Measurements from ENCODE around the gene NKAIN4.

NKAIN4 gene

GRCh38 chr20:63219447-63219821 is 34.8 kb downstream of the NKAIN4 start:
- DNase-seq (ENCODE audit: low read depth in 2 of 2): no peak

DNA sequence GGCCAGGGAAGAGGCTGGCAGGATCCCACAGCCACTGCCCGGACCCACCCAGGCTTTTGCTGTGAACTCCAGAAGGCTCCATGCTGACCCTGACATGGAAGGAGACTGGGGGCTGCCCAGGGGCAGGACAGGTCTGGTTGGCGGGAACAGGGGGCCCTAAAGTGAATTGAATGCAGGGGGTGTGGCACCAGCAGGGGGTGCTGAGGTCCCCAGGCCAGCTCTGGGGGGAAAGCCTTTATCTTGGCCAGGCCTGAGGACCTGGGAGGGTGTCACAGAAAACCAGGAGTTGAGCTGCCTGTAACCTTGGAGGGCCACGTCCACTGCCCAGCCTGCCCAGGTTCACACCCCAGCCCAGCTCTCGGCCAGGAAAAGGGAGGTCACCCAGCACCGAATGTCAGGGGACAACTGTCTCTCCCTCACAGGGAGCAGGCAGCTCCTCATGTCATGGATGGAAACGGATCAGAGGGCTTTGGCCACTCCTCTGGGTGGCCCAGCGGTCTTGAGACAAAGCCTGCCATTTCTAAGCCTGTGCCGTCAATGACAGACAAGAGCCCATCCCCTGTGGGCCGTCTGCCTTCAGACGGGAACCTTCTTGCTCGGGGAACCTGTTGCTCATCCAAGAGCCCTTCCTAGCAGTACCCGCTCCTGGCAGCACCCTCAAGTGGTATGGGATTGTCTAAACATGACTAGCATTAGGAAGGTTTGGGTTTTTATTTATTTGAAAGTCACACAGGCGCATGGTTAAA is 35.4 kb downstream of the NKAIN4 start:
- no peak for DNase-seq (ENCODE audit: low read depth in 2 of 2)

DNA sequence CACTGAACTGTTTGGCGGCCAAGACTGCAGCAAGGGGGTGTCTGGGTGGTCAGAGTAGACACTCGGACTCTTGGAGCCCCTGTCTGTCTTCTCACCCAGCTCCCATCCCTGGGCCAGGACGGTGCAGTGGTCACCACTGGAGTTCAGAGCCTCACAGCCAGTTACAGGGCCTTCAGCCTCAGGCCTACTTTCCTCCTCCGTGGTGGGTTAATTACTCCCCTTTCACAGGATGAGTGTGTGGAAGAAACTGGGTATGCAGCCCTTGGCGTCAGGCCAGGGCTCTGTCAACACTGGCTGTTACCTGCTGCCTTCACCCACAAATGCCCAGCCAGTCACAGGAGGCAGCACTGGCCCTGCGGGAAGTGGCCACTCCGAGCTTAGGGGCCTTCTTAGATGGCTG is 36.6 kb downstream of the NKAIN4 start:
- no peak for DNase-seq (ENCODE audit: low read depth in 2 of 2)

- DNase-seq (ENCODE audit: low read depth in 2 of 2): no peak
These were observed 37.3 kb downstream of the NKAIN4 start for GRCh38 chr20:63216849-63217471.

GRCh38 chr20:63216041-63216848 is 38.0 kb downstream of the NKAIN4 start, which contains the start of gene YTHDF1:
YTHDF1 (minus strand) TSS chr20:63216131; CDS start chr20:63215892, 239 bp downstream.
- peak; percentile 88 for DNase-seq (ENCODE audit: low read depth in 2 of 2)

GRCh38 chr20:63215101-63216040 is 38.9 kb downstream of the NKAIN4 start:
- DNase-seq (ENCODE audit: low read depth in 2 of 2): no peak

DNA sequence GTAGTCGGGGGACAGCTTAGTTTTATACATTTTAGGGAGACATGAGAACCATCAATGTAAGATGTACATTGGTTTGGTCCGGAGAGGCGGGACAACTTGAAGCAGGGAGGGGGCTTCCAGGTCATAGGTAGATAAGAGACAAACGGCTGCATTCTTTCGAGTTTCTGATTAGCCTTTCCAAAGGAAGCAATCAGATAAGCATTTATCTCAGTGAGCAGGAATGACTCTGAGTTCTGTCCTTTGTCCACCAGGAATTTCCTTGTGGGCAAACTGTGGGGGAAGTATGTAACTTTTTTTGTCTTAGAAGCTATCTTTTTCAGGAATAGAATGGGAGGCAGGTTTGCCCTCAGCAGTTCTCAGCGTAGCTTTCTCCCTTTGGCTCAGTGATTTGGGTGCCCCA is 39.7 kb downstream of the NKAIN4 start:
- DNase-seq (ENCODE audit: low read depth in 2 of 2): no peak

- DNase-seq (ENCODE audit: low read depth in 2 of 2): no peak
These were observed 41.5 kb downstream of the NKAIN4 start for GRCh38 chr20:63212792-63213191.

DNA sequence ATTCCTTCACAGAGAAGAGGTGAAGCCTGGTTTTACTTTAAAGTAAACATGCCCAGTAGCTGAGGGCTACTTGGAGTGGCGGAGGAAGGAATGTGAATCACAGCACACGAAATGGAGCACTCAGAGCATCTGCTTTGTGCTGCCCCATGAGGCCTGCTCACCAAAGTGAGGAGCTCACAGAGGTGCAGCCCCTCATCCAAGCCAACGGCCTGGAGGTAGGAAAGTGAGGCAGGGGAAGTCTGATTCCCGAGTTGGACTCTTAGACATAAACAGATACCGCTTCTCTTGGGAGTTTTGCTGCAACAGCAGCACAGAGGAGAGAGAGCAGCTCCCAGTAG is 41.9 kb downstream of the NKAIN4 start:
- no peak for DNase-seq (ENCODE audit: low read depth in 2 of 2)

DNA sequence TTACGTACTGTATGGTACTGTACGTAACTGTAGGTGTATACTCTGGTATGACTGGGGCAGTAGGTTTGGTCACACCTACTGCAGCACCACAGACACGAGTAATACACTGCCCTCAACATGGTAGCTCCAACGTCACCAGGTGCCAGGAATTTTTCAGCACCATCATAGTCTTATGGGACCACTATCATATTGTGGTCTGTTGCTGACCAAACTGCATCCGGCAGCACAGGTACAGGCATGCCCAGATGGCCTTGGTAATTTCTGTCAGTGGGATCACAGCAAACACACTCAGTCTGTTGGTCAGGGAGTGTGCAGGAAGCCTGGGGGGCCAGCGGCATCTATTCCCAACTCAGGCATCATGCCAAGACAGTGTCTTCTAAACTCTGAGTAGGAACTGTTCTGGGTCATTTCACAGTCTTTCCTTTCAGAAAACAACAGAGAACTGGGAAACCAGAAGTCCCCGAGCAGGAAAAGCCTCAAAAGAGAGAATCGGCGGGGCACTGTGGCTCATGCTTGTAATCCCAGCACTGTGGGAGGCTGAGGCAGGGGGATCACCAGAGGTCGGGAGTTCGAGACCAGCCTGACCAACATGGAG is 44.2 kb downstream of the NKAIN4 start:
- no peak for DNase-seq (ENCODE audit: low read depth in 2 of 2)

GRCh38 chr20:63208346-63208909 is 45.8 kb downstream of the NKAIN4 start:
- no peak for DNase-seq (ENCODE audit: low read depth in 2 of 2)

DNA sequence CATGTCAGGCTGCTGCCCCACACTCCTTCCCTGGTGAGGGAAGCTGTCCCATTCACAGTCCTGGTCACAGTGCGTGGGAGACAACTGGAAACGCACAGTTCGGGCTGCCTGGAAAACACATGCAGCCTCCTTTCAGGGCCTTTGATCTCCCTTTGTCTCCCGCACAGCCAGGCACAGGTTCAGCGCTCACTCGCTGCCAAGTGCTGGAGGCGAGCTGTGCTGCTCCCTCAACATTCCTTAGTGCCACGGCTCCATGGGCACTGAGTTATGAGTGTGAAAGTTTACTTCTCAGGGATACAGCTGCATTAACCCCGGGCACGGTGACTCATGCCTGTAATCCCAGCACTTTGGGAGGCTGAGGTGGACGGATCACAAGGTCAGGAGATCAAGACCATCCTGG is 47.4 kb downstream of the NKAIN4 start:
- DNase-seq (ENCODE audit: low read depth in 2 of 2): no peak

GRCh38 chr20:63205896-63206295 is 48.4 kb downstream of the NKAIN4 start:
- no peak for DNase-seq (ENCODE audit: low read depth in 2 of 2)

DNA sequence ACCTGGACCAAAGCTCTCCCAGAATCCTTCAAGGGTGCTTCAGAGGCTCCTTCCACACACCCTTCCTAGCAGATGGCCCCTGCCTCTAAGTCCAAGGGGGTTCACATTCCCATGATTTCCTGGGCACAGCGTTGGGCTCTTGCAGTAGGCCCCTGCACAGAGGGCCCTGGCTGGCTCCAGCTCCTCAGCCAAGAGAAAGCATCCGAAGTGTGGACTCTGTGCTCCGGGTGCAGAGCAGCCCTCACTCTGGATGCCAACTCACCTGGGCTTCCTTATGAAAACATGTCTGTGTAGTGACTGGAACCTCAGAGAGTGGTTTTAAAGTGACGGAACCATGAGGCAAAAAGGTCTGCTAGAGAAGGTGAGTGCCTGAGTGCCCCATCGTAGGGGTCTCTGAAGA is 49.9 kb downstream of the NKAIN4 start:
- DNase-seq (ENCODE audit: low read depth in 2 of 2): no peak

GRCh38 chr20:63202811-63203526 is 51.3 kb downstream of the NKAIN4 start:
- DNase-seq (ENCODE audit: low read depth in 2 of 2): no peak

GRCh38 chr20:63202021-63202420 is 52.2 kb downstream of the NKAIN4 start:
- DNase-seq (ENCODE audit: low read depth in 2 of 2): no peak

- DNase-seq (ENCODE audit: low read depth in 2 of 2): no peak
These were observed 55.7 kb downstream of the NKAIN4 start for GRCh38 chr20:63198606-63199005.

GRCh38 chr20:63196768-63197470 is 57.3 kb downstream of the NKAIN4 start:
- DNase-seq (ENCODE audit: low read depth in 2 of 2): no peak

- no peak for DNase-seq (ENCODE audit: low read depth in 2 of 2)
These were observed 59.5 kb downstream of the NKAIN4 start for GRCh38 chr20:63194797-63195173.

Measured in stimulated activated CD8-positive, alpha-beta memory T cell treated with anti-CD3 and anti-CD28 coated beads, Interleukin-7, amount 100 ng/mL, for 1 hour (primary cell).